Natural killer cell treated with Interleukin-12 subunit alpha and Interleukin-12 subunit beta and Interleukin-15 and Interleukin-18, amount 100 ng/mL, for 72 hours (primary cell): ENCODE results near the gene GALNT13. TPM values are rescaled to one million over a fixed set of nuclear protein-coding genes. Genes with fewer than 3 reads are reported as not detected.

ENCODE experiments used
- ATAC-seq, 2 donors: fragments of 150-1000 bp; cut with Tn5 transposase in 1 of 2; sonication (Bioruptor Pico), chemical (Tn5 transposase) in 1 of 2; 2 replicates each; pipeline ENCODE4 v1.10.0; 2021
- DNase-seq: peaks from one replicate; pipeline ENCODE4 v3.0.0; 2022; ENCODE audit warnings: low spot score
- H3K27ac Mint-ChIP-seq, 2 donors: 1 replicate in 1 of 2; 2 replicates in 1 of 2; pipeline ENCODE4 v1.8.0; 2022; ENCODE audit warnings: mixed read lengths in 2 of 2, mild to moderate bottlenecking in 1 of 2, moderate library complexity in 1 of 2
- H3K27me3 Mint-ChIP-seq, 2 donors: 1 replicate in 1 of 2; 2 replicates in 1 of 2; pipeline ENCODE4 v1.8.0; 2022; ENCODE audit warnings: mixed read lengths in 2 of 2
- H3K36me3 Mint-ChIP-seq: one replicate; pipeline ENCODE4 v1.8.0; 2022; ENCODE audit warnings: mixed read lengths
- H3K4me1 Mint-ChIP-seq, 2 donors: 1 replicate in 1 of 2; 2 replicates in 1 of 2; pipeline ENCODE4 v1.8.0; 2022; ENCODE audit warnings: low read depth in 2 of 2, mixed read lengths in 2 of 2, mild to moderate bottlenecking in 1 of 2
- H3K4me3 Mint-ChIP-seq: one replicate; pipeline ENCODE4 v1.8.0; 2022; ENCODE audit warnings: mixed read lengths
- H3K9me3 Mint-ChIP-seq: 2 replicates; pipeline ENCODE4 v1.8.0; 2022; ENCODE audit warnings: mixed read lengths
- total RNA-seq, 2 donors: library from RNA; stranded (reverse); gene quantifications; one replicate each; pipeline ENCODE4 v1.2.3, GENCODE V29; 2022

Gene GALNT13
- total RNA-seq, 2 donors from 2014 or later = not detected

DNA sequence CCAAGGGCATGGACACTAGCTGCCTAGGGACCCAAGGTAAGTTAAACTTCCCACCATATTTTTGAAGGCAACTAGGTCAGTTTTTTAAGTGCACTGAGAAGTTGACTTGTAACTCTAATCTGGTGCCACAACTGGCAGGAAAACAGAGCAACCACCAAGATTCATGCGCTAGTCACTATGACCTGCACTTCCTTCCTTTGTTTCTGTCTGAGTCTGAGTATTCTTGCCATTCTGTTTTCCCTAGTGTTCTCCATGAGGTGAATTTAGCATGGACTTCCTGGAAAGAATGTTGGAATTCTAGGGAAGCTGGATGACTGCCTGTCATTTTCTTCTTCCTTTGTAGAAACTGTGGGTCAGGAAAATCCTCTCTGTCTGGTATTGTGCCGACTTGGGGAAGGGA lies 249.0 kb downstream of the GALNT13 start:
- Mint-ChIP-seq H3K36me3 (peaks cover 11% of the 10 kb centered on the region), H3K4me1 (no peaks in the 10 kb centered on the region), H3K27ac (no peak overlapping the region), H3K4me3 (no peak overlapping the region), H3K9me3 (peaks cover 20% of the 10 kb centered on the region), H3K27me3 (no peaks in the 10 kb centered on the region)
- ATAC-seq = no peak
- no peak for DNase-seq

GRCh38 chr2:154125891-154126290 lies 254.2 kb downstream of the GALNT13 start:
- H3K36me3 Mint-ChIP-seq = peaks cover 5% of the 10 kb centered on the region
- H3K27me3 Mint-ChIP-seq = no peaks in the 10 kb centered on the region
- H3K9me3 Mint-ChIP-seq = peaks cover 14% of the 10 kb centered on the region
- DNase-seq (no peak), ATAC-seq (no peak)
- no peaks in the 10 kb centered on the region for H3K4me1 Mint-ChIP-seq
- H3K4me3 Mint-ChIP-seq = no peak overlapping the region
- H3K27ac Mint-ChIP-seq = no peak overlapping the region

- Mint-ChIP-seq H3K9me3 (peaks cover 13% of the 10 kb centered on the region), H3K4me1 (no peaks in the 10 kb centered on the region), H3K27me3 (no peaks in the 10 kb centered on the region), H3K4me3 (no peak overlapping the region), H3K27ac (no peak overlapping the region), H3K36me3 (no peaks in the 10 kb centered on the region)
- no peak for DNase-seq
- ATAC-seq = no peak
Measured at GRCh38 chr2:154130821-154131220, 259.1 kb downstream of the GALNT13 start.

DNA sequence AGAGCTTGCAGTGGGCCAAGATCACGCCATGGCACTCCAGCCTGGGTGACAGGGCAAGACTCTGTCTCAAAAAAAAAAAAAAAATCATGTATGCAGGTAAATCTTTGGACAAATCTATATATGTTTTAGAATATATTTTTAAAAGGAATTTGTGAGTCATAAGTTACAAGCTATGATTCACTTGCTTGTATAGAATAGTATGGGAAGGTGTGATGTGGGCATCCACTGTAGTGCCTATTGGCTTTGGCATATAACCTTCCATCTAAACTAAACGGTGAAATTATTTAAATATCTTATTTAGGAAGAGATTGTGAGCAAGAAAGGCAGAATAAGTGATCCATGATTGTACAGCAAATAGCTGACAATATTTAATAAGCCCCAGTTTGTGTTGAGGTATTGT lies 261.1 kb downstream of the GALNT13 start:
- H3K9me3 Mint-ChIP-seq = peaks cover 10% of the 10 kb centered on the region
- H3K27me3 Mint-ChIP-seq = no peaks in the 10 kb centered on the region
- H3K36me3 Mint-ChIP-seq = no peaks in the 10 kb centered on the region
- H3K4me3 Mint-ChIP-seq = no peak overlapping the region
- H3K27ac Mint-ChIP-seq = no peak overlapping the region
- DNase-seq = no peak
- no peak for ATAC-seq
- no peaks in the 10 kb centered on the region for H3K4me1 Mint-ChIP-seq

DNA sequence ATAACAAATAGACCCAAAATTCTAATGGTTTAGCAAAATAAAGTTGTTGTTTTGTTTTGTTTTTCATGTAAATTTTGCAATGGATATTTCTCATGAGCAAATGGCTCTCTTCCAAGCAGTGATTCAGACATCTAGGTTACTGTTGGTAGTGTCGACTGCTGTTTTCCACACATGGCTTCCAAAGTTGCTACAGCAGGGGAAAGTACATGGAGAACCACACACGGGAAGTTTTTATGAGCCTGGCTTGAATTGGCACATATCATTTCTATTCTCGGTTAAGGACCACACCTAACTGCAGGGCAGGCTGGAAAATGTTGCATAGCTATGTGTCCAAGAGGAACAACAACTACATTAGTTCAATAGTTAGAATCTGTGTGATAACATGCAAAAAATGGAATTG lies 262.1 kb downstream of the GALNT13 start:
- Mint-ChIP-seq H3K27ac (no peak overlapping the region), H3K9me3 (peaks cover 10% of the 10 kb centered on the region), H3K4me1 (no peaks in the 10 kb centered on the region), H3K36me3 (no peaks in the 10 kb centered on the region), H3K4me3 (no peak overlapping the region), H3K27me3 (no peaks in the 10 kb centered on the region)
- DNase-seq = no peak
- no peak for ATAC-seq

- H3K9me3 Mint-ChIP-seq = no peaks in the 10 kb centered on the region
- no peak overlapping the region for H3K4me3 Mint-ChIP-seq
Measured at GRCh38 chr2:154140249-154141025, 268.7 kb downstream of the GALNT13 start.

DNA sequence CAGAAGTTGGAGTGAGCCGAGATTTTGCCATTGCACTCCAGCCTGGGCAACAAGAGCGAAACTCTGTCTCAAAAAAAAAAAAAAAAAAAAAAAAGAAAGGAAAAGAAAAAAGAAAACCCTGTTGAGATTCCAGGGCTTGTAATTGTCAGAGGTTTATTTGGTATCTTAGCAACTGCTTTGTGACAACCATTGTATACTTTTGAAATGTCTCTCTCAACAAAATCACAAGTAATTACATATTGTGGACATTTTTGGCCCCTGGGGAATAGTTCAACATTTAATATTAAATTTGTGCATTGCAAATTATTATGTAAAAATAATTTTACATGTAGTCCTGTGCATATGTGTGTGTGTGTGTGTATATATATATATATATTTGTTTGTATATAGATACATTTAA lies 270.8 kb downstream of the GALNT13 start:
- no peak for ATAC-seq
- Mint-ChIP-seq H3K9me3 (no peaks in the 10 kb centered on the region), H3K4me1 (no peaks in the 10 kb centered on the region), H3K36me3 (no peaks in the 10 kb centered on the region), H3K27me3 (no peaks in the 10 kb centered on the region), H3K27ac (no peak overlapping the region), H3K4me3 (no peak overlapping the region)
- DNase-seq = no peak

More at GRCh38 chr2:154140249-154141025, 268.7 kb downstream of the GALNT13 start:
- Mint-ChIP-seq H3K27me3 (no peaks in the 10 kb centered on the region), H3K4me1 (no peaks in the 10 kb centered on the region), H3K36me3 (no peaks in the 10 kb centered on the region), H3K27ac (no peak overlapping the region)
- DNase-seq (no peak), ATAC-seq (no peak)

GRCh38 chr2:154143105-154143504 lies 271.4 kb downstream of the GALNT13 start:
- ATAC-seq (no peak), DNase-seq (no peak)
- Mint-ChIP-seq H3K4me1 (no peaks in the 10 kb centered on the region), H3K4me3 (no peak overlapping the region), H3K9me3 (no peaks in the 10 kb centered on the region), H3K27me3 (no peaks in the 10 kb centered on the region), H3K27ac (no peak overlapping the region), H3K36me3 (no peaks in the 10 kb centered on the region)

DNA sequence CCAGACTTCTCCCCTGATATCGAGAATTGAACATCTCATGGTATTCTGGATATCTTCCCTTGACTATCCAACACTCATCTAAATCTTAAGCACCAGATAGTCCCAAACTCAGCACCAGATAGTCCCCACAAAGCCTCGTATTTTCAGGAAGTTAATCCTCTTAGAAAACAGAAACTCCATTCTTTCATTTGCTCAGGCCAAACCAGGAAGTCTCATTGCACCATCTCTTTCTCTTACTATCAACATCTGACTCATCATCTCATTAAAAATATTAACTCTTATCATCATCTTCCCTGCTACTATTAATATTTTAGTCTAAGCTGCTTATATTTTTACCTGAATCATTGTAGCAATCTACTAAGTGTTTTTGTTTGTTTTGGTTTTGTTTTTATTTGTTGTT lies 286.4 kb downstream of the GALNT13 start:
- Mint-ChIP-seq H3K9me3 (peaks cover 25% of the 10 kb centered on the region), H3K27me3 (no peaks in the 10 kb centered on the region), H3K4me1 (no peaks in the 10 kb centered on the region), H3K27ac (no peak overlapping the region), H3K4me3 (no peak overlapping the region), H3K36me3 (peaks cover 17% of the 10 kb centered on the region)
- ATAC-seq (no peak), DNase-seq (no peak)

GRCh38 chr2:154161286-154161685 lies 289.6 kb downstream of the GALNT13 start:
- H3K27me3 Mint-ChIP-seq = no peaks in the 10 kb centered on the region
- ATAC-seq = no peak
- H3K4me1 Mint-ChIP-seq = no peaks in the 10 kb centered on the region
- DNase-seq = no peak
- H3K4me3 Mint-ChIP-seq = no peak overlapping the region
- H3K9me3 Mint-ChIP-seq = peaks cover 27% of the 10 kb centered on the region
- peaks cover 17% of the 10 kb centered on the region for H3K36me3 Mint-ChIP-seq
- H3K27ac Mint-ChIP-seq = no peak overlapping the region

DNA sequence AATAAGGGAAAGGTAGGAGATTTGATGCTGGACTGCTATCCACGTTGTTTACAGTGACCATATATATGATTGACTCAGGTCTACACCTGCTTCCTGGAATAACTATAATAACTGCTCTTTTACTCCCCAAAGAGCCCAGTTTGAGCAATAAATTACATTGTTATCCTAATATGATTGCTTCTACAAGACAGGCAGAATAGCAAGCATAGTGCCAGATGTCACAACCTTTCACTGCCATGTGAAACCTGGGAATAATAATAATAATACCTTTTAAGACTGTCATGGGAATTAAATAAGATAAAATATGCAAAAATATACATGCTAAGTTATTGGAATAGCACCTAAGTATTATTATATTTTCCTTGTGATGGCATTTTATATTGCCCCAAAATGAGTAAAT lies 298.7 kb downstream of the GALNT13 start:
- Mint-ChIP-seq H3K9me3 (peaks cover 12% of the 10 kb centered on the region), H3K36me3 (no peaks in the 10 kb centered on the region), H3K27ac (no peak overlapping the region), H3K4me3 (no peak overlapping the region), H3K27me3 (no peaks in the 10 kb centered on the region), H3K4me1 (no peaks in the 10 kb centered on the region)
- DNase-seq (no peak), ATAC-seq (no peak)

DNA sequence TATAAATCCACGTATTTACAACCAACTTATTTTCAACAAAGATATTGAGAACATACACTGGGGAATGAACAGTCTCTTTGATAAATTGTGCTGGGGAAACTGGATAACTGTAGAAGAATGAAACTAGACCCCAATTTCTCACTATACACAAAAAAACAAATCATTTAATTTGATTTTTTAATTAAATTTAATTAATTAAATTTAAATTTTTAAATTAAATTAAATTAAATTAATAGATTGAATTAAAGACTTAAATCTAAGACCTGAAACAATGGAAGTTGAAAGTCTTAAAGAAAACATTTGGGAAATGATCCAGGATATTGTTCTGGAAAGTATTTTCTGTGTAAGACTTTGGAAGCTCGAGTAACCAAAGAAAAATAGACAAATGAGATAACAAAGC lies 301.4 kb downstream of the GALNT13 start:
- no peak for DNase-seq
- Mint-ChIP-seq H3K27me3 (no peaks in the 10 kb centered on the region), H3K36me3 (no peaks in the 10 kb centered on the region), H3K4me1 (no peaks in the 10 kb centered on the region), H3K4me3 (no peak overlapping the region), H3K27ac (no peak overlapping the region), H3K9me3 (peaks cover 7% of the 10 kb centered on the region)
- no peak for ATAC-seq

GRCh38 chr2:154173919-154174318 lies 302.2 kb downstream of the GALNT13 start:
- Mint-ChIP-seq H3K36me3 (no peaks in the 10 kb centered on the region), H3K27ac (no peak overlapping the region), H3K27me3 (no peaks in the 10 kb centered on the region), H3K4me1 (no peaks in the 10 kb centered on the region), H3K9me3 (peaks cover 12% of the 10 kb centered on the region), H3K4me3 (no peak overlapping the region)
- DNase-seq (no peak), ATAC-seq (no peak)

DNA sequence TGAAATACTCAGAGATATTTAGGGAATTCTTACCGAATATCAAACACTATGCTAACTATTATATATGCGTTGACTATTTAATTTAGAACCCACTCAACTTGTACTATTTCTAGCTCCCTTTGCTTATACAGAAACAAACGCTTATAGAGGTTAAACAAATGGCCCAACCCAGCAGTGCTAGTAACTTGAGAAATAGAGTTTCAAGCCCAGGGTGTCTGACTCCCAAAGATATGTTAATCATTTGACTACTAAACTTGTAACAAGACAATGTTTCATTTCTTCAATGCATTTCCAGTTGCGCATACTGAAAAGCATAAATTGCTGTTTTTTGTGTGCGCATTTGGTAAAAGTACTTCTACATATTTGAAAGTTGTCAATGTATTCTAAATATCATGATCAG lies 310.3 kb downstream of the GALNT13 start:
- H3K4me3 Mint-ChIP-seq = no peak overlapping the region

DNA sequence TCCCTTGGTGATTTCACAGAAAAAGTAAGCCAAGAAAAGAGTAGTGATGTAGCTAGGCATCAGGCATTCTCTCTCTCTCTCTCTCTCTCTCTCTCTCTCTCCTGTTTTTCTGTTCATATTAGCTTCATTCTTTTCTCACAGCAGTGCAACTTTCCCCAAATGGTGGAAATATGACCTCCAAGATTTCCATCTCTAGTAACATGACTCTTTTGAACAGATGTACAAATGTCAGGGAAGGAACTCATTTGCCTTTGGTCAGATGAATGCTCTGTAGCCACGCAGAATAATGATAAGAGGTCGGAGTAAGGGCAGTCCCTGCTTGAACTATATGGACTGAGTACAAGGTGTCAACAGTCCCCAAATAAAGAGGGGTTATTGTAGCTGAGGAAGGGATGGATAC lies 316.2 kb downstream of the GALNT13 start:
- ATAC-seq = no peak

More for the DNA sequence above, 310.3 kb downstream of the GALNT13 start:
- H3K27me3 Mint-ChIP-seq = no peaks in the 10 kb centered on the region
- no peak overlapping the region for H3K27ac Mint-ChIP-seq
- H3K9me3 Mint-ChIP-seq = peaks cover 10% of the 10 kb centered on the region
- no peak for DNase-seq
- H3K36me3 Mint-ChIP-seq = no peaks in the 10 kb centered on the region
- no peak for ATAC-seq
- H3K4me1 Mint-ChIP-seq = no peaks in the 10 kb centered on the region

More for the DNA sequence above, 316.2 kb downstream of the GALNT13 start:
- no peak for DNase-seq
- Mint-ChIP-seq H3K9me3 (peaks cover 10% of the 10 kb centered on the region), H3K4me1 (no peaks in the 10 kb centered on the region), H3K27ac (no peak overlapping the region), H3K36me3 (no peaks in the 10 kb centered on the region), H3K27me3 (no peaks in the 10 kb centered on the region), H3K4me3 (no peak overlapping the region)
